IMR-90 (cell line): Measurements from ENCODE around the gene ANKRD44. TPM values are rescaled to one million over a fixed set of nuclear protein-coding genes. Genes with fewer than 3 reads are reported as not detected.
A peak's percentile ranks its signal among the peaks of the same experiment; 100 is the strongest.

Experiments
- ATAC-seq: fragments of 200-7000 bp; cut with Tn5 transposase; 2 replicates; pipeline ENCODE4 v1.9.1; 2020; ENCODE audit warnings: low read depth, mild to moderate bottlenecking, moderate library complexity
- BruUV-seq: library from RNA; stranded (reverse); fragments of 400-500 nt; replicated peaks from 2 replicates; lab custom pipeline; 2021; lab: Mats Ljungman, UMichigan
- CTCF ChIA-PET: fragments of 300-600 bp; formaldehyde crosslinking; extraction: SDS; loops from one replicate; lab custom pipeline; 2021; ENCODE audit warnings: antibody characterized with exemption; lab: Yijun Ruan, JAX
- POLR2A ChIA-PET: fragments of 300-600 bp; sonication (Branson Sonifier 250); formaldehyde crosslinking; loops from one replicate; lab custom pipeline; 2022; ENCODE audit warnings: antibody characterized with exemption; ENCODE audit not compliant: unreplicated experiment; lab: Charles Lee
- DNase-seq: peaks from one replicate; pipeline ENCODE4 v3.0.0; 2013
- H2AFZ ChIP-seq: replicated peaks from 2 replicates; pipeline ENCODE3; 2013; ENCODE audit warnings: low read length, mild to moderate bottlenecking; ENCODE audit not compliant: poor library complexity
- H2AK5ac ChIP-seq: 2 replicates; pipeline ENCODE4 v1.6.1; 2013; ENCODE audit warnings: low read depth, low read length, inconsistent platforms
- H2AK9ac ChIP-seq: replicated peaks from 2 replicates; pipeline ENCODE3; 2013; ENCODE audit warnings: mild to moderate bottlenecking, low read depth, low read length, moderate library complexity; ENCODE audit not compliant: poor library complexity
- H2BK120ac ChIP-seq: 2 replicates; pipeline ENCODE4 v1.6.1; 2013; ENCODE audit warnings: low read depth, low read length, inconsistent platforms
- H2BK15ac ChIP-seq: 3 replicates; pipeline ENCODE4 v1.6.1; 2013; ENCODE audit warnings: low read depth, low read length, inconsistent platforms
- H2BK20ac ChIP-seq: 2 replicates; pipeline ENCODE4 v1.6.1; 2013; ENCODE audit warnings: low read depth, mild to moderate bottlenecking, inconsistent platforms, low read length, moderate library complexity
- H2BK5ac ChIP-seq: 2 replicates; pipeline ENCODE4 v1.6.1; 2013; ENCODE audit warnings: mild to moderate bottlenecking, low read depth, low read length, inconsistent platforms; ENCODE audit not compliant: poor library complexity, severe bottlenecking
- H3K14ac ChIP-seq: replicated peaks from 2 replicates; pipeline ENCODE4 v1.6.1; 2013; ENCODE audit warnings: low read depth, low read length, inconsistent platforms
- H3K18ac ChIP-seq: 2 replicates; pipeline ENCODE4 v1.6.1; 2013; ENCODE audit warnings: low read depth, low read length, control low read depth
- H3K23ac ChIP-seq: 2 replicates; pipeline ENCODE4 v1.6.1; 2013; ENCODE audit warnings: low read depth, low read length, inconsistent platforms
- H3K27ac ChIP-seq: 2 replicates; pipeline ENCODE4 v1.5.1; 2013; ENCODE audit warnings: mild to moderate bottlenecking, control low read depth, low read length; ENCODE audit not compliant: insufficient read depth
- H3K27me3 ChIP-seq: 2 replicates; pipeline ENCODE4 v1.6.1; 2013; ENCODE audit warnings: low read length; ENCODE audit not compliant: control insufficient read depth, insufficient read depth
- H3K36me3 ChIP-seq: 2 replicates; pipeline ENCODE4 v1.6.1; 2013; ENCODE audit warnings: low read length, mixed read lengths; ENCODE audit not compliant: control insufficient read depth, insufficient read depth
- H3K4ac ChIP-seq: 2 replicates; pipeline ENCODE4 v1.6.1; 2013; ENCODE audit warnings: low read depth, low read length, inconsistent platforms
- H3K4me1 ChIP-seq: 2 replicates; pipeline ENCODE4 v1.6.1; 2013; ENCODE audit warnings: low read length, mixed read lengths; ENCODE audit not compliant: control insufficient read depth, insufficient read depth
- H3K4me2 ChIP-seq: 2 replicates; pipeline ENCODE4 v1.6.1; 2013; ENCODE audit warnings: low read depth, mild to moderate bottlenecking, control low read depth, low read length, moderate library complexity
- H3K4me3 ChIP-seq: 2 replicates; pipeline ENCODE4 v1.5.1; 2013; ENCODE audit warnings: low read depth, mild to moderate bottlenecking, control low read depth, low read length, moderate library complexity; ENCODE audit not compliant: insufficient read depth
- H3K56ac ChIP-seq: 2 replicates; pipeline ENCODE4 v1.6.1; 2013; ENCODE audit warnings: low read length, inconsistent platforms; ENCODE audit not compliant: insufficient read depth; ENCODE audit errors: extremely low read depth
- H3K79me1 ChIP-seq, 2 experiments: 2 replicates each; pipeline ENCODE4 v1.6.1; 2013; ENCODE audit warnings: low read length in 2 of 2, inconsistent platforms in 1 of 2, low read depth in 1 of 2
- H3K9ac ChIP-seq: 2 replicates; pipeline ENCODE4 v1.6.1; 2013; ENCODE audit warnings: low read depth, low read length, control low read depth
- H3K9me1 ChIP-seq: 2 replicates; pipeline ENCODE4 v1.6.1; 2013; ENCODE audit warnings: low read length, inconsistent platforms; ENCODE audit not compliant: insufficient read depth
- H3K9me3 ChIP-seq: 2 replicates; pipeline ENCODE4 v1.6.1; 2013; ENCODE audit warnings: low read length; ENCODE audit not compliant: control insufficient read depth, insufficient read depth
- H4K20me1 ChIP-seq: 2 replicates; pipeline ENCODE4 v1.6.1; 2013; ENCODE audit warnings: low read length, inconsistent platforms; ENCODE audit not compliant: insufficient read depth
- H4K5ac ChIP-seq: 2 replicates; pipeline ENCODE4 v1.6.1; 2013; ENCODE audit warnings: mild to moderate bottlenecking, low read depth, low read length, control low read depth
- H4K8ac ChIP-seq, 2 experiments: 2 replicates each; pipeline ENCODE4 v1.6.1; 2013; ENCODE audit warnings: low read depth in 2 of 2, low read length in 2 of 2, control low read depth in 1 of 2, inconsistent platforms in 1 of 2
- H4K91ac ChIP-seq: 2 replicates; pipeline ENCODE4 v1.6.1; 2013; ENCODE audit warnings: low read depth, low read length, inconsistent platforms; ENCODE audit not compliant: insufficient read depth
- MAZ ChIP-seq: IDR thresholded peaks from 2 replicates; pipeline ENCODE4 v1.6.1; 2012; ENCODE audit warnings: low read depth, mild to moderate bottlenecking, low read length, improper control_type of control experiment, moderate library complexity, borderline replicate concordance
- RCOR1 ChIP-seq: IDR thresholded peaks from 2 replicates; pipeline ENCODE4 v1.6.1; 2012; ENCODE audit warnings: mild to moderate bottlenecking, low read length, improper control_type of control experiment; ENCODE audit not compliant: insufficient replicate concordance
- WGBS, 2 experiments: methylation state at CpG; one replicate each; pipeline versions ENCODE4 v1.1.5 to v1.1.7; 2013; ENCODE audit warnings: missing lambda C conversion rate in 2 of 2; ENCODE audit not compliant: insufficient read length in 1 of 2; ENCODE audit errors: extremely low coverage in 2 of 2; 5-methylcytosine and 5-hydroxymethylcytosine counted together
- dilution Hi-C: fragments of 300-500 bp; cut with HindIII; formaldehyde crosslinking; loops from one replicate; pipeline ENCODE4 v1.14.3; 2018; ENCODE audit warnings: low sequenced_read_pairs; ENCODE audit not compliant: unreplicated experiment
- in situ Hi-C: fragments of 300-500 bp; cut with MboI; formaldehyde crosslinking; loops from 3 replicates; pipeline ENCODE4 v1.14.3; 2019; ENCODE audit warnings: low sequenced_read_pairs, inconsistent platforms, mixed read lengths
- intact Hi-C: fragments of 100-400 bp; cut with micrococcal nuclease; formaldehyde crosslinking; loops from 2 replicates; pipeline ENCODE4 v1.10.0; 2022
- polyA plus RNA-seq, 3 experiments: library from polyadenylated mRNA; depleted of rRNA; stranded (reverse); fragments of >200 nt; gene quantifications; 2 replicates each; pipeline ENCODE4 v1.2.3, GENCODE V29; 2012; ENCODE audit warnings: low replicate concordance in 1 of 3
- total RNA-seq: library from RNA; depleted of rRNA; stranded (reverse); fragments of >200 nt; gene quantifications from 2 replicates; pipeline ENCODE4 v1.2.3, GENCODE V29; 2012

ANKRD44 gene
- total and polyA plus RNA-seq, 2 of the 4 experiments (the other 2 are of a cell fraction) = 5.2 to 15.6 TPM

DNA sequence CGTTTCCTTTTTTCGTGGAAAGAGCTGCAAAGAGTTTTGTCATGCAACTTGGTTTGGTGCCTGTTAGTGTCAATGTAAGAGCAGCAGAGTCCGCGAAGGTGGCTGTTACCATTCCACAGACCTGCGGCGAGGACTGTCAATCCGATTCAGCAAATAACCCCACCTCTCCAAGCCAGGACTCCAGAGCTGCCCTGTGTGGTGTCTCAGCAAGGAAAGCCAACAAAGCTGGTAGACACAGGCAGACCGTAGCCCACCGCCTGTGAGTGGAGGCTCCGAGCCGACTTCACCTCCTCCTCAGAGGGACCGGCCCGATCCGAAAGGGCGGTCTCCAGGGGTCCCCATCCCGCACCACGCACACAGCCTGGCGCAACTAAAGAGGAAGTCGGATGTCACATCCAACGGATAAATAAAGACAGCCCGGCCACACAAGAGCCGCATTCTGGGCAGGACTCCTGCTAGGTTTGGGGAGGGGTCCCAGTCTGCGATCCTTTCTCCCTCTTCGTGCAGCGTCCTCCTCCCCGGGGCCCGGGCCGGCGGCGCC, 819 bp downstream of the ANKRD44 start:
- peak overlapping the region; percentile 72 for H3K9ac ChIP-seq
- H2AFZ ChIP-seq = peak overlapping the region; percentile 96
- H4K8ac ChIP-seq = peak overlapping the region in 1 of 2 experiments; percentile 58; a peak in 1 of 4 replicates
- H2BK5ac ChIP-seq = no peak overlapping the region
- peak overlapping the region; percentile 98 for H3K4me3 ChIP-seq
- H2BK20ac ChIP-seq = no peak overlapping the region
- dilution Hi-C loops (no loop called here), in situ Hi-C loops (loop anchor here (5.0 kb wide), 2 partner anchors 122 to 192 kb away; no protein-coding TSS in a partner anchor), intact Hi-C loops (loop anchor here (2.0 to 10.0 kb wide), 4 partner anchors 68 to 295 kb away; no protein-coding TSS in a partner anchor)
- ATAC-seq (peak; percentile 2), DNase-seq (no peak)
- peak overlapping the region; percentile 4; the same call in 1 of the 2 replicates for H2BK120ac ChIP-seq
- peaks cover 8% of the 10 kb centered on the region for H3K4me1 ChIP-seq
- H3K79me1 ChIP-seq = peaks cover 0 to 8% of the 10 kb centered on the region in 2 experiments; a peak in 2 of 4 replicates
- no peak overlapping the region for H4K91ac ChIP-seq
- H3K18ac ChIP-seq = peak overlapping the region; percentile 2; the same call in 1 of the 2 replicates
- H2BK15ac ChIP-seq = no peak overlapping the region
- peak overlapping the region; percentile 41 for H4K5ac ChIP-seq
- H3K27ac ChIP-seq = peak overlapping the region; percentile 8; the same call in 1 of the 2 replicates
- WGBS, 2 experiments = no CpG with 5 or more reads among the region's 30 CpGs
- TF ChIP-seq MAZ = no peak
- no peak for TF ChIP-seq RCOR1
- no peaks in the 10 kb centered on the region for H3K36me3 ChIP-seq
- H3K9me1 ChIP-seq = no peaks in the 10 kb centered on the region
- no peaks in the 10 kb centered on the region for H3K9me3 ChIP-seq
- H3K4me2 ChIP-seq = peak overlapping the region; percentile 83
- H2AK9ac ChIP-seq = peak overlapping the region; percentile 71
- H2AK5ac ChIP-seq = no peak overlapping the region
- no peaks in the 10 kb centered on the region; the same call in 1 of the 2 replicates for H3K27me3 ChIP-seq
- H3K56ac ChIP-seq = no peak overlapping the region; the same call in 1 of the 2 replicates
- no TSS peak for BruUV-seq
- POLR2A ChIA-PET = no interaction called here
- CTCF ChIA-PET = interaction anchor here (1.1 to 2.5 kb wide), 3 partner anchors 157 to 196 kb away, joined by 3 to 8 read pairs (median 4); no protein-coding TSS in a partner anchor
- H4K20me1 ChIP-seq = no peaks in the 10 kb centered on the region
- peak overlapping the region; percentile 44 for H3K14ac ChIP-seq
- peak overlapping the region; percentile 60 for H3K4ac ChIP-seq
- H3K23ac ChIP-seq = peak overlapping the region; percentile 84
